Lower lobe of right lung (tissue), 2 donors: ENCODE results near the gene CGB1. TPM values are rescaled to one million over a fixed set of nuclear protein-coding genes. Genes with fewer than 3 reads are reported as not detected.
"Not testable (repeated sequence)": the region's sequence is repeated elsewhere in the genome, so short reads cannot be mapped to it uniquely, and the experiment has no call there.

Experiments used
- ATAC-seq, 2 donors: fragments of 200-7000 bp; cut with Tn5 transposase; one replicate each; pipeline ENCODE4 v1.9.1; 2020 to 2022; ENCODE audit warnings: mild to moderate bottlenecking in 2 of 2, moderate library complexity in 2 of 2
- DNase-seq: peaks from one replicate; pipeline ENCODE4 v3.0.0-alpha.2; 2020
- H3K27ac ChIP-seq: fragments of 200-600 bp; one replicate; pipeline ENCODE4 v1.8.0; 2022
- H3K27me3 ChIP-seq: fragments of 200-600 bp; one replicate; pipeline ENCODE4 v1.8.0; 2022; ENCODE audit warnings: low read depth
- H3K36me3 ChIP-seq: fragments of 200-600 bp; one replicate; pipeline ENCODE4 v1.8.0; 2022; ENCODE audit warnings: mild to moderate bottlenecking
- H3K4me1 ChIP-seq: fragments of 200-600 bp; one replicate; pipeline ENCODE4 v1.8.0; 2022
- H3K4me3 ChIP-seq: fragments of 200-600 bp; one replicate; pipeline ENCODE4 v1.8.0; 2022; ENCODE audit warnings: mild to moderate bottlenecking
- H3K9me3 ChIP-seq: fragments of 200-600 bp; one replicate; pipeline ENCODE4 v1.8.0; 2022
- intact Hi-C: fragments of 100-400 bp; cut with DNase I; formaldehyde crosslinking; loops from one replicate; pipeline ENCODE4 v1.11.0; 2022
- total RNA-seq: library from RNA; stranded (reverse); fragmentation: NEBNext Ultra II Directional; extraction: Animal tissue kit (Norgen Biotek cat#: 25700); gene quantifications from one replicate; pipeline ENCODE4 v1.2.1, GENCODE V29; 2021
- TF ChIP-seq, protein P1 (sequence below): fragments of 200-600 bp; IDR thresholded peaks from one replicate; pipeline ENCODE4 v1.8.0; 2022; ENCODE audit warnings: antibody characterized with exemption, mild to moderate bottlenecking
- donor health status: DM: no; HTN: yes; CAD: no; lungs with severe emphysema.

CGB1 gene
- total RNA-seq, 1 donor from 2014 or later = not detected

GRCh38 chr19:49057636-49058234 is 21.0 kb upstream of the CGB1 start, which contains the start of gene CGB7:
TSS of gene CGB7 (minus strand) at chr19:49057749. CDS start at chr19:49055375, 2,374 bp downstream.
- TF ChIP-seq, protein P1, sequence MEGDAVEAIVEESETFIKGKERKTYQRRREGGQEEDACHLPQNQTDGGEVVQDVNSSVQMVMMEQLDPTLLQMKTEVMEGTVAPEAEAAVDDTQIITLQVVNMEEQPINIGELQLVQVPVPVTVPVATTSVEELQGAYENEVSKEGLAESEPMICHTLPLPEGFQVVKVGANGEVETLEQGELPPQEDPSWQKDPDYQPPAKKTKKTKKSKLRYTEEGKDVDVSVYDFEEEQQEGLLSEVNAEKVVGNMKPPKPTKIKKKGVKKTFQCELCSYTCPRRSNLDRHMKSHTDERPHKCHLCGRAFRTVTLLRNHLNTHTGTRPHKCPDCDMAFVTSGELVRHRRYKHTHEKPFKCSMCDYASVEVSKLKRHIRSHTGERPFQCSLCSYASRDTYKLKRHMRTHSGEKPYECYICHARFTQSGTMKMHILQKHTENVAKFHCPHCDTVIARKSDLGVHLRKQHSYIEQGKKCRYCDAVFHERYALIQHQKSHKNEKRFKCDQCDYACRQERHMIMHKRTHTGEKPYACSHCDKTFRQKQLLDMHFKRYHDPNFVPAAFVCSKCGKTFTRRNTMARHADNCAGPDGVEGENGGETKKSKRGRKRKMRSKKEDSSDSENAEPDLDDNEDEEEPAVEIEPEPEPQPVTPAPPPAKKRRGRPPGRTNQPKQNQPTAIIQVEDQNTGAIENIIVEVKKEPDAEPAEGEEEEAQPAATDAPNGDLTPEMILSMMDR = no peak
- ATAC-seq = peak; percentile 81 to 86
- H3K4me3 ChIP-seq = peak within 1 kb of the TSS; percentile 71
- H3K27ac ChIP-seq = no peak within 1 kb of the TSS
- no peaks in the 10 kb centered on the region for H3K36me3 ChIP-seq
- H3K27me3 ChIP-seq = peaks cover 28% of the 10 kb centered on the region
- H3K4me1 ChIP-seq = peaks cover 25% of the 10 kb centered on the region
- no peaks in the 10 kb centered on the region for H3K9me3 ChIP-seq
- peak; percentile 84 for DNase-seq
- intact Hi-C loops = no loop called here

- H3K36me3 ChIP-seq, DNase-seq, intact Hi-C loops, H3K27ac ChIP-seq, H3K9me3 ChIP-seq: not testable (repeated sequence)
- peak; percentile 25 to 53 for ATAC-seq
- peak overlapping the region; percentile 71 for H3K4me3 ChIP-seq
- peaks cover 25% of the 10 kb centered on the region for H3K4me1 ChIP-seq
- H3K27me3 ChIP-seq = peaks cover 25% of the 10 kb centered on the region
These were observed 20.4 kb upstream of the CGB1 start for GRCh38 chr19:49056902-49057596.

DNA sequence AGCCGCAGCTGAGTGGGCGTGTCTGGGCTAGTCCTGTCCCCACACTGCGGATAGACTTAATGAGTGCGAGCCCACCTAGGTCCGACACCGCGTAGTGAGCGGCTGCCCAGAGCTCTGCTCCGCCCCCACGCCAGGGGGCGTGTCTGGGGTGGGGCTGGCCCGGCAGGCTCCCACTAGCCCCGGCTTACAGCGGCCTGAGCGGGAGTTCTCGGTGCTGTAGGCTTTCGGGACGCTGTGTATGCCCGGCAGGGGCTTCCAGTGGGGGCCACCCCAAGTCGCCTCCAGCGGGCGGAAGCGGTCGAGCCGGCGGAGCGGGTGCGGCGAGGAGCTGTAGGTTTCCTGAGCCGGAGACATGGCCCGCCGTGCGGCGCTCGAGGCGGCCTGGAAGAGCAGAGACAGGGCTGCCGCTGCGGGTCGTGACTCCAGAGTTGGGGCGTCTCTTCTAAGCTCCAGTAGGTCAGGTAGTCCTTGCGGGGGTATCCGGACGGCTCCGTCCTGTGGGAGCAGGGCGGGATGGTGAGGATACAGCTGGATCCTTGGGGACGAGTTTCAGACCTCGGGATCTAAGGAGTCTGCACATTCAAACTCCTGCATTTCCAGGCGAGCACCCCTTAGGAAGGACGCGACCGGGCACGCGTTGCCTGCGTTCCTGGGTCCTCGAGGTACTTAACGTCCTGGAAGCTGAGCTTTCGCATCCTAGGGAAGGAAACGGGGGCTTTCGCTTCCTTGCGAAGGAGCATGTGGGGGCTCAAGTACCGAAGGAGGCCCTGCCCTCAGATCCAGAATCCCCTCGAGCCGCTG is 19.6 kb upstream of the CGB1 start:
- intact Hi-C loops = no loop called here
- no peak overlapping the region for H3K27ac ChIP-seq
- no peaks in the 10 kb centered on the region for H3K9me3 ChIP-seq
- H3K27me3 ChIP-seq = peaks cover 21% of the 10 kb centered on the region
- H3K4me1 ChIP-seq = peaks cover 25% of the 10 kb centered on the region
- ATAC-seq (peak; percentile 87 to 90), DNase-seq (peak; percentile 70)
- peak overlapping the region; percentile 71 for H3K4me3 ChIP-seq
- TF ChIP-seq, protein P1 = peak; percentile 40
- no peaks in the 10 kb centered on the region for H3K36me3 ChIP-seq

GRCh38 chr19:49050376-49051033 is 13.8 kb upstream of the CGB1 start:
- H3K27ac ChIP-seq, intact Hi-C loops, H3K4me3 ChIP-seq, H3K4me1 ChIP-seq, ATAC-seq, DNase-seq, H3K36me3 ChIP-seq, H3K27me3 ChIP-seq, H3K9me3 ChIP-seq: not testable (repeated sequence)

DNA sequence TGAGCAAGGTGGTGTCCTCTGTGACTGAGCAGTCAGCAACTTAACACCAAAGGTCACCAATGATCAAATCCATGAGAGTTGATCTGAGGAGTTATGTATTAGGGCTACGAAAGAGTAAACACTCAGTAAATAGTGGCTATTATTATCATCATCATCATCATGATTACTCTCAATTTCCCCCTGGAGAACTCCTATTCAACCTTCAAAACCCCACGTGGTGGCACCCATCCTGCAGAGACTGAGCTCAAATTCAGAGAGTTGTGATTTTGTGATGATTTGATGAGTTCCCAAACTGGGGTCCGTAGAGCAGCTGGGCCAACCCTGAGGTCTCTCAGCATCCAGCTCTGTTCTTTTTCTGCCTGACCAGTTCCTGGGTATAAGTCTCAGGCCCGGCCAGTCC is 13.1 kb upstream of the CGB1 start:
- H3K4me3 ChIP-seq, DNase-seq, H3K27me3 ChIP-seq, H3K27ac ChIP-seq, H3K9me3 ChIP-seq, ATAC-seq, H3K36me3 ChIP-seq, intact Hi-C loops, H3K4me1 ChIP-seq: not testable (repeated sequence)

DNA sequence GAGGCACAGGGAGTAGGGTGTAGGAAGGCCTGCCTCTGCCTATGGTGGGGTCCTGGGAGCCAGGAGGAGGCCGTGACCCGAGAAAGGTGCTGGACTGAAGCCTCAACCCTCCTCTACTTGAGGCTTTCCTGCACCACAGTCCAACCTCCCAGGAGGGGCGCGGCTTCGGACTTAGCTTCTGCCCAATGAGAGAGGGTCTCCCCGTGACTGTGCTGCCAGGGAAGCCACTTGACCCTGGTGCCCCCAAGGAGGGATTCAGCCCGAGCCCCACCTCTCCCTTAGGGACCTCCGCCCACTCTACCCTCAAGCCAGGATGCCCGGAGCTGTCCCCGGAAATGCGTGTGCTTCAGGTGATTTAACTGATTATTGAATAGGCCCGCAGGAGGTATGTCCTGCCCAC is 12.3 kb upstream of the CGB1 start, which contains the start of gene CGB8:
CGB8 (minus strand) TSS at position 101 of the 400 bp plus-strand sequence. CDS start 372 bp downstream, outside the sequence.
- intact Hi-C loops, H3K9me3 ChIP-seq, H3K4me1 ChIP-seq, ATAC-seq, H3K27ac ChIP-seq, H3K4me3 ChIP-seq, DNase-seq, H3K27me3 ChIP-seq, H3K36me3 ChIP-seq: not testable (repeated sequence)

DNA sequence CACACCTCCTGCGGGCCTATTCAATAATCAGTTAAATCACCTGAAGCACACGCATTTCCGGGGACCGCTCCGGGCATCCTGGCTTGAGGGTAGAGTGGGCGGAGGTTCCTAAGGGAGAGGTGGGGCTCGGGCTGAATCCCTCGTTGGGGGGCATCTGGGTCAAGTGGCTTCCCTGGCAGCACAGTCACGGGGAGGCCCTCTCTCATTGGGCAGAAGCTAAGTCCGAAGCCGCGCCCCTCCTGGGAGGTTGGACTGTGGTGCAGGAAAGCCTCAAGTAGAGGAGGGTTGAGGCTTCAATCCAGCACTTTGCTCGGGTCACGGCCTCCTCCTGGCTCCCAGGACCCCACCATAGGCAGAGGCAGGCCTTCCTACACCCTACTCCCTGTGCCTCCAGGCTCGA is 6.9 kb upstream of the CGB1 start, which contains the start of gene CGB5:
CGB5 (plus strand) TSS at position 301 of the 400 bp plus-strand sequence. CDS start 362 bp downstream, outside the sequence.
- DNase-seq, H3K27ac ChIP-seq, H3K4me1 ChIP-seq, H3K9me3 ChIP-seq, ATAC-seq, intact Hi-C loops, H3K4me3 ChIP-seq, H3K36me3 ChIP-seq, H3K27me3 ChIP-seq: not testable (repeated sequence)

DNA sequence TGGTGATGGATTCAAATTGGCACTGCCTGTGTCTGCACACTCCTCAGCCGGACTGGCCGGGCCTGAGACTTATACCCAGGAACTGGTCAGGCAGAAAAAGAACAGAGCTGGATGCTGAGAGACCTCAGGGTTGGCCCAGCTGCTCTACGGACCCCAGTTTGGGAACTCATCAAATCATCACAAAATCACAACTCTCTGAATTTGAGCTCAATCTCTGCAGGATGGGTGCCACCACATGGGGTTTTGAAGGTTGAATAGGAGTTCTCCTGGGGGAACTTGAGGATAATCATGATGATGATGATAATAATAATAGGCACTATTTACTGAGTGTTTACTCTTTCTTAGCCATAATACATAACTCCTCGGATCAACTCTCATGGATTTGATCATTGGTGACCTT is 6.0 kb upstream of the CGB1 start:
- intact Hi-C loops, H3K27me3 ChIP-seq, H3K27ac ChIP-seq, H3K36me3 ChIP-seq, H3K4me3 ChIP-seq, H3K9me3 ChIP-seq, ATAC-seq, DNase-seq, H3K4me1 ChIP-seq: not testable (repeated sequence)
